Measurements from ENCODE around the gene EFNA5. TPM values are rescaled to one million over a fixed set of nuclear protein-coding genes. Genes with fewer than 3 reads are reported as not detected.

Gene EFNA5
- total RNA-seq, 1 experiment from 2014 or later = 0.22 TPM

DNA sequence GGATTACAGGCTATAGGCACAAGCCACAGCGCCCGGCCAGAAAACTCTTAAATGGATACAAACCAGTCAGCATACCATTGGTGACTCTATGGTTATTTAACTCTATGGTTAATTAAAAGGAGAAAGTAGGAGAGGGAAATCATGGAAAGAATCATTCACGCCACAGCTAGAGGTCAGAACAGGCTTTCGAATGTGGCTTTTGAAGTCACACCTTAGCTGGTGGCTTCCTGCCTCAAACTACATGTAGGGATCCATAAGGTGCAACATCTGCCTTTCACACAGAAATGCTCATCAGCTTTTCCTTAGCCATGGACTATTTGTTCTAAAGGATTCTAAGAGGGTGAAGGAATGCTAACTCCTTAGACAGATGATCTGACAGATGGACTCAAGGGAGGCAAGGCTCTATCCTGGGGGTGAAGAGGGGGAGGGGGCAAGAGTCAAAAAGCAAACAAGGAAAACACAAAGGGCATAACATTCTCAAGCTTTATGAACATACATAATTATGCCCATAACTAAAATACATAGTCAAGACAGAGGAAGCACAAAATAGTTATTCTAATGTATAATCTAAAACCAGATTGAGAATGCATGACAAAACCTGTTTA, 130.9 kb downstream of the EFNA5 start:
- ATAC-seq = no peak
- intact Hi-C loops (cut with micrococcal nuclease) = no loop called here
- Histone ChIP-seq H3K4me1 (ENCODE audit: control insufficient read depth in 1 of 2, insufficient read depth in 2 of 2, low read length in 2 of 2) (peaks cover 10 to 14% of the 10 kb centered on the region in 2 experiments; a peak in 3 of 4 replicates), H3K4me3 (replicated peaks in 1 of 2; ENCODE audit: low read depth in 1 of 2, low read length in 2 of 2) (no peak overlapping the region), H3K79me2 (ENCODE audit: insufficient read depth, low read length) (no peaks in the 10 kb centered on the region), H3K9me3 (ENCODE audit: control insufficient read depth in 1 of 2, insufficient read depth in 1 of 2, low read depth in 1 of 2, low read length in 2 of 2) (no peaks in the 10 kb centered on the region), H3K27me3 (ENCODE audit: insufficient read depth, low read length) (peaks cover 8% of the 10 kb centered on the region; the same call in 1 of the 2 replicates), H3K27ac (ENCODE audit: low read depth, low read length) (no peak overlapping the region), H4K20me1 (ENCODE audit: insufficient read depth) (no peaks in the 10 kb centered on the region), H3K9me2 (ENCODE audit: insufficient read depth) (no peaks in the 10 kb centered on the region), H2AFZ (ENCODE audit: low read depth, low read length, poor library complexity, severe bottlenecking) (no peak overlapping the region), H3K4me2 (ENCODE audit: low read length) (no peak overlapping the region), H3K36me3 (ENCODE audit: control insufficient read depth in 1 of 2, insufficient read depth in 2 of 2, low read length in 2 of 2) (no peaks in the 10 kb centered on the region), H3K9ac (ENCODE audit: low read length) (no peak overlapping the region)
- no TSS peak for BruUV-seq (replicated peaks)
- no peak for DNase-seq (ENCODE audit: low read depth, low spot score)
- POLR2A ChIA-PET = no interaction called here
- CTCF ChIA-PET = interaction anchor here (1.7 kb wide), 1 partner anchor 32 kb away, joined by 7 read pairs; no protein-coding TSS in a partner anchor
- TF ChIP-seq CBX3 (IDR thresholded peaks at IDR 0.05; ENCODE audit: low read depth) = no peak
- TF ChIP-seq EZH2 (IDR thresholded peaks at IDR 0.05) = no peak
- no peak for TF ChIP-seq ELF1 (IDR thresholded peaks at IDR 0.05; ENCODE audit: borderline replicate concordance, low read depth)
- peak; percentile 29; the same call in 1 of the 2 replicates for TF ChIP-seq RAD21 (IDR thresholded peaks at IDR 0.05; ENCODE audit: low read depth)
- RAD21 ChIA-PET (ENCODE audit: low non-redundant PET in 1 of 2, low total read pairs in 2 of 2, uncharacterized antibody in 2 of 2, unreplicated experiment in 2 of 2) = no interaction called here

DNA sequence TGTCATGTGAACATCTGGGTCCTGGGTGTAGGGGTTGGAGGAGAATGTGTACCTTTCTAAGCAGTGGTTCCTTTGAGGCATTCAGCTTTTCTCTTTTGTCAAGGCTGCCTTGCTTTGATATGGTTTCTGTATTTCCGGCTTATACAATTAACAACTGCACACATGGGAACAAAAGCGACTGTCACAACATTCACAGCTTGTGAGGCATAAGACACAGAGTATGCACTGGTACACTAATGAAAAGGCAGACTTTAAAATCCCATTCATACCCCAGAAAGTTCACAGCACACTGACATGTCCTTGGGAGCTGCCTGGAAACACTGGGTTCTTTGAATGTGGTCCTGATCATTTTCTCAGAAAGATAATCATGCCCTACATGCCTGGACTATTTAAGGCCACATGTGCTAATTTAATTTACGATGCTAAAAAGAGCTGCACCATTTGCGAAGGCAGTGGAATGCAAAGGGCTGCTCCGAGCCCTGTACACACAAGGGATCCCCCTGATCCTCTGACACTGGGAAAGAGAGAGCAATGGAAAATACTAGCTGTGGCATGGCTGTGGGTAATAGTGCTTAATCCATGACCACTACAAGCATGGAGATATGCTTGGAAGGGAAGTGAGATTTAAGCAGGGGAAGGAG, 131.8 kb downstream of the EFNA5 start:
- Histone ChIP-seq H3K4me2 (ENCODE audit: low read length) (no peak overlapping the region), H3K9me2 (ENCODE audit: insufficient read depth) (no peaks in the 10 kb centered on the region), H3K27me3 (ENCODE audit: insufficient read depth, low read length) (peaks cover 3% of the 10 kb centered on the region; the same call in 1 of the 2 replicates), H3K27ac (ENCODE audit: low read depth, low read length) (no peak overlapping the region), H3K9ac (ENCODE audit: low read length) (no peak overlapping the region), H2AFZ (ENCODE audit: low read depth, low read length, poor library complexity, severe bottlenecking) (no peak overlapping the region), H3K4me1 (ENCODE audit: control insufficient read depth in 1 of 2, insufficient read depth in 2 of 2, low read length in 2 of 2) (peaks cover 10 to 14% of the 10 kb centered on the region in 2 experiments; a peak in 3 of 4 replicates), H3K4me3 (replicated peaks in 1 of 2; ENCODE audit: low read depth in 1 of 2, low read length in 2 of 2) (no peak overlapping the region), H3K36me3 (ENCODE audit: control insufficient read depth in 1 of 2, insufficient read depth in 2 of 2, low read length in 2 of 2) (no peaks in the 10 kb centered on the region), H3K9me3 (ENCODE audit: control insufficient read depth in 1 of 2, insufficient read depth in 1 of 2, low read depth in 1 of 2, low read length in 2 of 2) (no peaks in the 10 kb centered on the region), H4K20me1 (ENCODE audit: insufficient read depth) (no peaks in the 10 kb centered on the region), H3K79me2 (ENCODE audit: insufficient read depth, low read length) (no peaks in the 10 kb centered on the region)
- intact Hi-C loops (cut with micrococcal nuclease) = no loop called here
- RAD21 ChIA-PET (ENCODE audit: low non-redundant PET in 1 of 2, low total read pairs in 2 of 2, uncharacterized antibody in 2 of 2, unreplicated experiment in 2 of 2) = no interaction called here
- DNase-seq (ENCODE audit: low read depth, low spot score) (no peak), ATAC-seq (no peak)
- POLR2A ChIA-PET = no interaction called here
- CTCF ChIA-PET = interaction anchor here (1.7 kb wide), 1 partner anchor 33 kb away, joined by 7 read pairs; no protein-coding TSS in a partner anchor
- no TSS peak for BruUV-seq (replicated peaks)
- TF ChIP-seq FOSL1 (IDR thresholded peaks at IDR 0.05; ENCODE audit: low read depth) (no peak), EGR1 (IDR thresholded peaks at IDR 0.05; ENCODE audit: low read depth) (no peak), RAD21 (IDR thresholded peaks at IDR 0.05; ENCODE audit: low read depth) (no peak), CTCF (IDR thresholded peaks at IDR 0.05 in 2 of 3, conservative IDR thresholded peaks at IDR 0.05 in 1 of 3; ENCODE audit: borderline replicate concordance in 1 of 3, insufficient read depth in 1 of 3, low read depth in 2 of 3, low read length in 2 of 3) (no peak), POLR2AphosphoS5 (IDR thresholded peaks at IDR 0.05; ENCODE audit: low read depth, low read length) (no peak), EZH2phosphoT487 (IDR thresholded peaks at IDR 0.05; ENCODE audit: borderline replicate concordance) (no peak)
- TF ChIP-seq, protein P1, sequence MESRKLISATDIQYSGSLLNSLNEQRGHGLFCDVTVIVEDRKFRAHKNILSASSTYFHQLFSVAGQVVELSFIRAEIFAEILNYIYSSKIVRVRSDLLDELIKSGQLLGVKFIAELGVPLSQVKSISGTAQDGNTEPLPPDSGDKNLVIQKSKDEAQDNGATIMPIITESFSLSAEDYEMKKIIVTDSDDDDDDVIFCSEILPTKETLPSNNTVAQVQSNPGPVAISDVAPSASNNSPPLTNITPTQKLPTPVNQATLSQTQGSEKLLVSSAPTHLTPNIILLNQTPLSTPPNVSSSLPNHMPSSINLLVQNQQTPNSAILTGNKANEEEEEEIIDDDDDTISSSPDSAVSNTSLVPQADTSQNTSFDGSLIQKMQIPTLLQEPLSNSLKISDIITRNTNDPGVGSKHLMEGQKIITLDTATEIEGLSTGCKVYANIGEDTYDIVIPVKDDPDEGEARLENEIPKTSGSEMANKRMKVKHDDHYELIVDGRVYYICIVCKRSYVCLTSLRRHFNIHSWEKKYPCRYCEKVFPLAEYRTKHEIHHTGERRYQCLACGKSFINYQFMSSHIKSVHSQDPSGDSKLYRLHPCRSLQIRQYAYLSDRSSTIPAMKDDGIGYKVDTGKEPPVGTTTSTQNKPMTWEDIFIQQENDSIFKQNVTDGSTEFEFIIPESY (IDR thresholded peaks at IDR 0.05; ENCODE audit: extremely low read depth, insufficient replicate concordance, low read length) = no peak
